Hippocampal formation (tissue), 2 donors: Measurements from ENCODE around the gene TCP1.
"Not testable (repeated sequence)": the region's sequence is repeated elsewhere in the genome, so short reads cannot be mapped to it uniquely, and the experiment has no call there.

Experiments
- DNase-seq, 2 donors: peaks; one replicate each; lab custom pipeline; 2025; lab: John Stamatoyannopoulos, UW

TCP1 gene

GRCh38 chr6:159789377-159790148, at the start of gene TCP1:
Gene TCP1 (minus strand): TSS chr6:159789602. CDS start chr6:159789468, 134 bp downstream.
- peak; percentile 97 to 98 for DNase-seq

GRCh38 chr6:159838020-159838744, 48.8 kb upstream of the TCP1 start:
- DNase-seq = no peak

DNA sequence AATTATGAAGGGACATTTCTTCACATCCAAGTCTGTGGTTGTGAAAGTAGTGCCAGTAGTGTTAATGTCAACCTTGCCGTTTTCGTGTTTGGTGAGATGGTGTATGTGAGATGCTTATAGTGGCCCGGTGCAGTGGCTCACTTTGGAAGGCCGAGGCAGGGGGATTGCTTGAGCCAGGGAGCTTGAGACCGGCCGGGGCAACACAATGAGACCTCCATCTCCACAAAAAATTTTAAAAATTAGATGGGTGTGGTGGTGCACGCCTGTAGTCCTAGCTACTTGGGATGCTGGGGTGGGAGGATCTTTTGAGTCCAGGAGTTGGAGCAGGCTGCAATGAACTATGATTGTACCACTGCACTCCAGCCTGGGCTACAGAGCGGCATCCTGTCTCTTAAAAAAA, 48.1 kb upstream of the TCP1 start:
- DNase-seq = no peak

- no peak for DNase-seq
Observed at GRCh38 chr6:159836718-159837490, 47.5 kb upstream of the TCP1 start.

DNA sequence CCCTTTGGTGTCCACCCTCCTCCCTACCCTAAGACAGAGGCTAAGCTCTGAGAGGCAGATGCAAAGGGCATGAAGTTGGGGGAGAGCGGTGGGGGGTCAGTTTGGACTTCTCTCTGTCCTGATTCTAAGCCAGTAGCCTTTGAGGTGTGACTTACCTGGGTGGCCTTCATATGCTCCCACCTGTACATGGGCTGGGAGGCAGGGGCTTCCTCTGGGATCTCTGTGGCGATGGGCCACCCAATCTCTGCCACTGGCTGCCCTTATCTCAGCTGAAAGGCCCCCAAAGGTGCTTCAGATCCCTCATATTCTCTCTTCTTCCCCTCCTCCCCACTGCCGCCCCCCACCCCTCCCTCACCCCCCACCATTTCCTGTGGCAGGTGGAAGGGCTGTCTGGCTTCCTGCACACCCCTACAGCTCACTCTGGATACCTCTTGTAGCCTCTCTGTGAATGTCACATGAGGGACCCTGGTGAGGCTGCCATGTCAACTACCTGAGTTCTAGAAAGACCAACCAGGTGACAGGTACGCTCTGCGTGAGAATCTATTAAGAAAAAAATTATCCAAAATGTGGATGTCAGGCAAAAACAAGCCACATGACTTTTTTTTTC, 44.7 kb upstream of the TCP1 start:
- DNase-seq = no peak

DNA sequence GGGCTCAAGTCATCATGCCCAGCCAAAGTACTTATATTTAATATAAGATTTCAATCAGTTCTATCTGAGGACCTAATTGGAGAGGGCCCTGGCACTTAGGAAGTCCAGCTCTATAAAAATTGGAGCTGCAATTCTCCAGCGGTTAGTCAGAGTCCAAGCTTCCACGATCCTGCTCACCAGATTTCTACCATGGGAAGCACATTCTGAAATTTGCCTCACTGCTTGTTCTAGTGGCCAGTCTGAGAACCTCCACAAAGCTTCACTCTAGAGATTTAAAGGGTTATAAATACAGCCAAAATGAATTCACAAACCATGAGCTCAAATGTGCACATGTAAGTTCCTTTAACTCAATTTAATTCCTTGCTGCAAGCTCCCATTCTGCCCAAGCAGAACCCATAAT, 44.2 kb upstream of the TCP1 start:
- no peak for DNase-seq

DNA sequence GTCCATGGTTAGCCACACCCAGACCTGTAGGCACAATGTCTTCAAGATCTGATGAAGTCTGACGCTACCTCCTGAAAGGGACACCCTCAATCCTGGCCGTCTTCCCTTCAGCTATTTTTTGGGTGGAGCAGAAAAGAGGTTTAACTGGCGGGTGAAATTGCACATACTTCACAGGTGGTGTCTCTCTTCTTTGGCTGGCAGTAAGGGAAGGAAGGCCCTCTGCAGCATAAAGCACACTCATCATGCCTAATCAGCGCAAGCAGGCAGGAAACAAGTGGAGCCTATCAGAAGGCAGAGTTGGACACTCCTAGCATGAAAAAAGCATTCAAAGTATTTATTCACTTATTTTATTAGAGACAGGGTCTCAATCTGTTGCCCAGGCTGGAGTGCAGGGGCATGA, 43.5 kb upstream of the TCP1 start:
- no peak for DNase-seq

GRCh38 chr6:159831373-159831679, 41.9 kb upstream of the TCP1 start:
- no peak for DNase-seq

GRCh38 chr6:159830501-159831372, 41.3 kb upstream of the TCP1 start:
- no peak for DNase-seq

GRCh38 chr6:159829526-159829925, 40.1 kb upstream of the TCP1 start:
- DNase-seq = no peak

GRCh38 chr6:159828074-159828473, 38.7 kb upstream of the TCP1 start:
- no peak for DNase-seq

DNA sequence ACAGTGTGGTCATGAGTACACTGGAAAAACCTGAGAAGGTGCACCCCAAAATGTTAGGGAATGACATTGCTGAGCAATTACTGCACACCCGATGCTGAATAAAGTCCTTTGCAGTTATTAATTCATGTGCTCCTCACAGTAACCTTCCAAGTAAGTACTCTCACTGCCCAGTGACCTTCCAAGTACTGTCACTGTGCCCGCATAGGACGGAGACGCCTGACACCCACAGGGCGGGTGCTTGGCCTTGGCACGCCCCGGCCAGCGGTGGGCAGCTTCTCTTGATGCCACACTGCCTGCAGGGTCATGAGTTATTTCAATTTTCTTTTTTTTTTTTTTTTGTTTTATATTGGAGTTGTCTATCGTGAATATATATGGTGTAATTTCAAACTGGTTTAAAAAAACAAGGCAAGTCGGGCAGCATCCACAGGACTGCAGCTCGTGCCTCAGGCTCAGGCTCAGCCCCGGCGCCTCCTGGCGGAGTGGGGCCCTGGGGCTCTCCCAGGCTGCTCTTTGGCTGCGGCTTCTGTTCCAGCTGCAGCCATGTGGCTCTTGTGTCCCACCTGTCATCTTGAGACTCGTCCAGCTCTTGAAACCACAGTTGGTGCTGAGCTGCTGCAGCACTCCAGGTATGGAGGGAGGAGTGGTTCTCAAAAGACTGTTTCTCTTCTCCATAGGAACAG, 37.7 kb upstream of the TCP1 start:
- DNase-seq = no peak

DNA sequence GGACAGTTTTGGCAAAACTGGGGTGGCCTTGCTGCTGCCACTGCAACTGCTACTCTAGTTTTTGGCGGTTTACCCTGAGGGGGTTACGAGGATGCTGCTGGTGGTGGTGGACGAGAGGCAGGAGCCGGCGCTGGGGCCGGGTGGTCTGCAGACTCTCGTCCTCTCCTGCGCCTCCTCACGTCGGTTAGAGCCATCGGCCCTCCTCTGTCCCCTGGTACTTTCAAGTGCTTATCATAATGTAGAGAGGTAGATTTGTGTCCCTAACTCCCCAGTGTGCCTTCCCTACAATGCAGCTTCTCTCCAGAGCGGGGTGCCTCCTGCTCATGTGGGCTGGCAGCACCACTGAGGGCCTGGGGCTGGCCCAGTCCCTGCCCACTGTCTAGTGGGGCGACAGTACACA, 36.6 kb upstream of the TCP1 start:
- DNase-seq = no peak

- DNase-seq = not testable (repeated sequence)
Observed at GRCh38 chr6:159824690-159825089, 35.3 kb upstream of the TCP1 start.

DNA sequence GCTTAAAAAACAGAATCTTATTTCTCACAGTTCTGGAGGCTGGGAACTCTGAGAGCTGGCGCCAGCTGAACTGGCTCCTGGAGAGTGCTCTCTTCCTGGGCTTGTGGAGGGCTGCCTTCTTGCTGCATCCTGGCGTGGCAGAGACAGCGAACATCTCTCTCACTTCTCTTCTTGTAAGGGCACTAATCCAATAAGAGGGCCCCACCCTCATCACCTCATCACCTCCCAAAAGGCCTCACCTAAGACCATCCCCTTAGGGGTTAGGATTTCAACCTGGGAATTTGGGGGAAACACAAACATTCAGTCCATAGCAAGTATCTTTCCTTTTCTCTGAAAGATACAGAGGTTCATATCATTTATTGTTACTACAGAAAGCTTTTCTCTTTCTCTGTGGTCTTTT, 34.6 kb upstream of the TCP1 start:
- DNase-seq = no peak

DNA sequence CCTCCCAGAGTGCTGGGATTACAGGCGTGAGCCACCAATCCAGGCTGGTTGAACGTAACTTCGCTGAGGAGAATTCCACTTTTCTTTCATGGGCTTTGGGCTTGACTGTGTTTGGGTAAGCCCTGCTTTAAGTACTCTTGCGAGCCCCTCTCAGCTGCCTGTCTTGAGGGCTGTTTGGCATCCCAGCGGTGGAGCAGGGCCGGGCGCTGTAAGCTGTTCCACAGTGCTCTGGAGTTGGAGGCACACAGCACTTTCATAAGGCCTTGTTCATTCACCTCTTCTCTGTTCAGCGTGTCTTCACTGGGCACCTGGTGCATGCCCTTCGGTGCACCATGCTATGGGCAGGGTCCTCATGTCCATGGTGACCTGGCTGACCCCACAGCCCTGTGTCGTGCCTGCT, 32.3 kb upstream of the TCP1 start:
- DNase-seq = no peak

GRCh38 chr6:159821122-159821521, 31.7 kb upstream of the TCP1 start:
- no peak for DNase-seq

DNA sequence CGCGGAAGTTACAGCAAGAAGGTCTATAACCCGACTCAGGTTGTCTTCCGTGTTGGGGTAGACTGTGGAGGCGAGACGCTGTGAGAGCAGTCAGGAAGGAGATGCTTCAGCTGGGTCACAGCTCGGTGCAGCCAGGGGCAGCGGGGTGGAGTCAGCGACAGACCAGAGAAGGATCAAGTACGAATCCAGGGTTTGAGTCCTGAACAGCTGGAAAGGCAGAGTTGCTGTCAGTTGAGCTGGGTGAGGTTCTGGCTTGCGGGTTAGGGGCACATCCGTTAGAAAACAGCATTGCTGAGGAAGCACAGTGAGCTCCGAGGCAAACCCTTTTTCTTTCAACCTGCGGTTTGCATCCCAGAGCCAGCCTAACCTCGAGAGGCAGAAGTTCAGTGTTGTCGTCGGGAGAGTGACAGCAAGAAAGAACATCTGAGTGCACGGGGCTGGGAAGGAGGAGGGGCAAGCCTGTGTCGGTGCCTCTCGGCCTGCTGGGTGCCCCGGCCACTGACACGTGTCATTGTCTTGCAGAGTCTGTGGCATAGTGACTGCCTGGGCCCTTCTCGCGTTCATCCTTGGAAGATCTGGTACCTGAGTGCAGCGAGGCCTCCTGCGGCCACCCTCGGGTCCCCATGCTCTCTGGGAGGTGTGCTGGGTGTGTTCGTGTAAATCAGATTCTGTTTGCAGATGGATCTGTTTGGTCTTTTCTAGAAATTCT, 30.7 kb upstream of the TCP1 start:
- no peak for DNase-seq

DNA sequence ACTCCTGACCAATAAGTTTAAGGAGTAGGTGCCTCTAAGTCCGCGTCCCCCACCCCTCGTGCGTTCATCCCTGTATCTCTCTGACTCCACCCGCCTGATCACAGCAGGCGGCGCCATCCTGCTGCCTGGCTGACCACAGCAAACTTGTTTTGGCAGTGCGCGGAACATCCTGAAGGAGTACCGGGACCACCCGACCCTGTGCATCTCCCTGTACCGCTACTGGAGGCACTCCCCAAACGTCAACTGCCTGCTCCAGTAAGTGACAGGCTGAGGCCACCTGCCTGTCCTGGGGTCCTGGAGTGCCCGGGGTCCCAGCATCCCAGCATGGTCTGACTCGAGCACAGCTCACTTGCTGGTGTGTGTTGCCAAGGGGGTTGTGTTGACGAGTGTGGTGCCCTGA, 29.7 kb upstream of the TCP1 start:
- no peak for DNase-seq
